ENCODE measurements around the gene MFF.

DNA sequence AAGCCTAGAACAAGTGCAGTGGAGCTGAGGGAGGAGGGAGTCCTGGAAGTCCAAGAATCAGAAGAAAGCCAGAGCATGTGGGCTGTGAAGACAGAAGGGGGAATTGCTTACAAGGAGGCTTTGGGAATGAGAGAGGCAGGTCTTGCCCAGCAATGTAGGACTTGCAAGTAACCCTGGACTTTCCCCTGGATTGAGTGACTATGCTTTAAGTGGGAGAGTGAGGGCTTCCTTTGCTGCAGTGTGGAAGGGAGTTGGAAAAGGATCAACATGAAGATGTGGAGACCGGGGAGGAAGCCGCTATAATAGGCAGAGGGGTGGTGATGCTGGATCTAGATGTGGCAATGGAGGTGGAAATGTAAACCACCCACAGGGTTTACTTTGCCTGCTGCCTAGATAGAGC is 76.5 kb downstream of the MFF start:
- no peak for TF ChIP-seq USF2 (IDR thresholded peaks at IDR 0.05; ENCODE audit: borderline replicate concordance, low read depth, low read length)
- TF ChIP-seq, protein P1, sequence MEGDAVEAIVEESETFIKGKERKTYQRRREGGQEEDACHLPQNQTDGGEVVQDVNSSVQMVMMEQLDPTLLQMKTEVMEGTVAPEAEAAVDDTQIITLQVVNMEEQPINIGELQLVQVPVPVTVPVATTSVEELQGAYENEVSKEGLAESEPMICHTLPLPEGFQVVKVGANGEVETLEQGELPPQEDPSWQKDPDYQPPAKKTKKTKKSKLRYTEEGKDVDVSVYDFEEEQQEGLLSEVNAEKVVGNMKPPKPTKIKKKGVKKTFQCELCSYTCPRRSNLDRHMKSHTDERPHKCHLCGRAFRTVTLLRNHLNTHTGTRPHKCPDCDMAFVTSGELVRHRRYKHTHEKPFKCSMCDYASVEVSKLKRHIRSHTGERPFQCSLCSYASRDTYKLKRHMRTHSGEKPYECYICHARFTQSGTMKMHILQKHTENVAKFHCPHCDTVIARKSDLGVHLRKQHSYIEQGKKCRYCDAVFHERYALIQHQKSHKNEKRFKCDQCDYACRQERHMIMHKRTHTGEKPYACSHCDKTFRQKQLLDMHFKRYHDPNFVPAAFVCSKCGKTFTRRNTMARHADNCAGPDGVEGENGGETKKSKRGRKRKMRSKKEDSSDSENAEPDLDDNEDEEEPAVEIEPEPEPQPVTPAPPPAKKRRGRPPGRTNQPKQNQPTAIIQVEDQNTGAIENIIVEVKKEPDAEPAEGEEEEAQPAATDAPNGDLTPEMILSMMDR (IDR thresholded peaks at IDR 0.05), result no peak
- TF ChIP-seq YY1 (IDR thresholded peaks at IDR 0.05; ENCODE audit: low read depth), result no peak
- no peak for TF ChIP-seq JUND (IDR thresholded peaks at IDR 0.05)
- TF ChIP-seq RXRA (IDR thresholded peaks at IDR 0.05; ENCODE audit: borderline replicate concordance, low read depth), result no peak
- no peak for TF ChIP-seq MXI1 (IDR thresholded peaks at IDR 0.05; ENCODE audit: low read depth, low read length)
- TF ChIP-seq CHD2 (IDR thresholded peaks at IDR 0.05; ENCODE audit: low read length, partially characterized antibody), result no peak
- TF ChIP-seq SMC3 (IDR thresholded peaks at IDR 0.05; ENCODE audit: low read depth, low read length), result no peak
- TF ChIP-seq FOXJ3 (CRISPR knock-in tag; IDR thresholded peaks at IDR 0.05), result no peak
- TF ChIP-seq POLR2AphosphoS5 (IDR thresholded peaks at IDR 0.05; ENCODE audit: low read depth, low read length), result no peak
- no peak for TF ChIP-seq TCF12 (IDR thresholded peaks at IDR 0.05)
- TF ChIP-seq, protein P2, sequence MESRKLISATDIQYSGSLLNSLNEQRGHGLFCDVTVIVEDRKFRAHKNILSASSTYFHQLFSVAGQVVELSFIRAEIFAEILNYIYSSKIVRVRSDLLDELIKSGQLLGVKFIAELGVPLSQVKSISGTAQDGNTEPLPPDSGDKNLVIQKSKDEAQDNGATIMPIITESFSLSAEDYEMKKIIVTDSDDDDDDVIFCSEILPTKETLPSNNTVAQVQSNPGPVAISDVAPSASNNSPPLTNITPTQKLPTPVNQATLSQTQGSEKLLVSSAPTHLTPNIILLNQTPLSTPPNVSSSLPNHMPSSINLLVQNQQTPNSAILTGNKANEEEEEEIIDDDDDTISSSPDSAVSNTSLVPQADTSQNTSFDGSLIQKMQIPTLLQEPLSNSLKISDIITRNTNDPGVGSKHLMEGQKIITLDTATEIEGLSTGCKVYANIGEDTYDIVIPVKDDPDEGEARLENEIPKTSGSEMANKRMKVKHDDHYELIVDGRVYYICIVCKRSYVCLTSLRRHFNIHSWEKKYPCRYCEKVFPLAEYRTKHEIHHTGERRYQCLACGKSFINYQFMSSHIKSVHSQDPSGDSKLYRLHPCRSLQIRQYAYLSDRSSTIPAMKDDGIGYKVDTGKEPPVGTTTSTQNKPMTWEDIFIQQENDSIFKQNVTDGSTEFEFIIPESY (IDR thresholded peaks at IDR 0.05; ENCODE audit: borderline replicate concordance, low read depth), result no peak
- no peak for TF ChIP-seq EZH2phosphoT487 (IDR thresholded peaks at IDR 0.05; ENCODE audit: borderline replicate concordance, low read depth)
